GM10248 (cell line): ENCODE data around the gene HOXA1.

Source experiments
- CTCF ChIA-PET: fragments of 300-600 bp; sonication (Branson Sonifier 250); formaldehyde crosslinking; extraction: SDS; loops from one replicate; lab custom pipeline; 2021; ENCODE audit warnings: antibody characterized with exemption; lab: Yijun Ruan, JAX
- POLR2A ChIA-PET: fragments of 350-650 bp; sonication (Branson Sonifier 250); formaldehyde crosslinking; extraction: SDS; loops from one replicate; lab custom pipeline; 2020; ENCODE audit warnings: antibody characterized with exemption; lab: Yijun Ruan, JAX
- DNase-seq: peaks from one replicate; pipeline ENCODE4 v3.0.0; 2012; ENCODE audit errors: extremely low spot score
- CTCF ChIP-seq: IDR thresholded peaks from 2 replicates; pipeline ENCODE4 v1.5.1; 2012; ENCODE audit warnings: mild to moderate bottlenecking, low read depth; ENCODE audit errors: extremely low read depth, missing control alignments, control extremely low read depth

HOXA1 gene

GRCh38 chr7:27111751-27112277 lies 16.0 kb upstream of the HOXA1 start:
- DNase-seq = no peak
- POLR2A ChIA-PET = no interaction called here
- TF ChIP-seq CTCF = no peak
- CTCF ChIA-PET = no interaction called here

GRCh38 chr7:27111042-27111750 lies 15.4 kb upstream of the HOXA1 start:
- ChIA-PET POLR2A (no interaction called here), CTCF (interaction anchor here (1.0 to 1.2 kb wide), 3 partner anchors 9 to 85 kb away, joined by 3 to 4 read pairs (median 3); partner anchors contain the start of gene HOXA4)
- TF ChIP-seq CTCF = no peak
- DNase-seq = no peak

- TF ChIP-seq CTCF = no peak
- ChIA-PET POLR2A (no interaction called here), CTCF (interaction anchor here (0.9 to 1.2 kb wide), 4 partner anchors 9 to 86 kb away, joined by 3 to 4 read pairs (median 3); partner anchors contain the start of gene HOXA4)
- no peak for DNase-seq
These were observed 14.6 kb upstream of the HOXA1 start for GRCh38 chr7:27110186-27111031.

GRCh38 chr7:27109466-27110185 lies 13.8 kb upstream of the HOXA1 start:
- CTCF ChIA-PET = interaction anchor here (0.9 to 1.2 kb wide), 3 partner anchors 9 to 427 kb away, joined by 3 read pairs; partner anchors contain the start of gene HOXA4
- POLR2A ChIA-PET = no interaction called here

GRCh38 chr7:27108390-27109127 lies 12.8 kb upstream of the HOXA1 start:
- DNase-seq = no peak
- ChIA-PET POLR2A (no interaction called here), CTCF (interaction anchor here (0.7 to 1.1 kb wide), 3 partner anchors 9 to 426 kb away, joined by 3 read pairs; no protein-coding TSS in a partner anchor)
- no peak for TF ChIP-seq CTCF

More at GRCh38 chr7:27109466-27110185, 13.8 kb upstream of the HOXA1 start:
- TF ChIP-seq CTCF = no peak
- no peak for DNase-seq
